ENCODE measurements around the gene TWF2.

Gene TWF2

GRCh38 chr3:52181543-52181942, 57.4 kb downstream of the TWF2 start:
- peak; percentile 56 for DNase-seq (ENCODE audit: low spot score)

Data from GM03348 (cell line).